C4-2B (cell line): ENCODE data around the gene DNMT3B.

Source experiments
- H3K27ac ChIP-seq: fragments of 450-650 bp; 2 replicates; pipeline ENCODE4 v1.5.1; 2017
- ZFX ChIP-seq: fragments of 450-650 bp; IDR thresholded peaks from 2 replicates; pipeline ENCODE4 v1.6.1; 2017
- TF ChIP-seq, protein P1 (sequence below): fragments of 450-650 bp; conservative IDR thresholded peaks from 2 replicates; pipeline ENCODE4 v1.5.1; 2017; ENCODE audit warnings: mild to moderate bottlenecking

The DNMT3B gene

GRCh38 chr20:32834972-32835371 lies 72.8 kb downstream of the DNMT3B start:
- TF ChIP-seq, protein P1, sequence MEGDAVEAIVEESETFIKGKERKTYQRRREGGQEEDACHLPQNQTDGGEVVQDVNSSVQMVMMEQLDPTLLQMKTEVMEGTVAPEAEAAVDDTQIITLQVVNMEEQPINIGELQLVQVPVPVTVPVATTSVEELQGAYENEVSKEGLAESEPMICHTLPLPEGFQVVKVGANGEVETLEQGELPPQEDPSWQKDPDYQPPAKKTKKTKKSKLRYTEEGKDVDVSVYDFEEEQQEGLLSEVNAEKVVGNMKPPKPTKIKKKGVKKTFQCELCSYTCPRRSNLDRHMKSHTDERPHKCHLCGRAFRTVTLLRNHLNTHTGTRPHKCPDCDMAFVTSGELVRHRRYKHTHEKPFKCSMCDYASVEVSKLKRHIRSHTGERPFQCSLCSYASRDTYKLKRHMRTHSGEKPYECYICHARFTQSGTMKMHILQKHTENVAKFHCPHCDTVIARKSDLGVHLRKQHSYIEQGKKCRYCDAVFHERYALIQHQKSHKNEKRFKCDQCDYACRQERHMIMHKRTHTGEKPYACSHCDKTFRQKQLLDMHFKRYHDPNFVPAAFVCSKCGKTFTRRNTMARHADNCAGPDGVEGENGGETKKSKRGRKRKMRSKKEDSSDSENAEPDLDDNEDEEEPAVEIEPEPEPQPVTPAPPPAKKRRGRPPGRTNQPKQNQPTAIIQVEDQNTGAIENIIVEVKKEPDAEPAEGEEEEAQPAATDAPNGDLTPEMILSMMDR, result no peak
- no peak for TF ChIP-seq ZFX
- no peak overlapping the region for H3K27ac ChIP-seq

- TF ChIP-seq, protein P1, result no peak
- TF ChIP-seq ZFX, result no peak
- no peak overlapping the region for H3K27ac ChIP-seq
Measured at GRCh38 chr20:32837157-32837556, 75.0 kb downstream of the DNMT3B start.

GRCh38 chr20:32839227-32839981 lies 77.2 kb downstream of the DNMT3B start:
- no peak overlapping the region for H3K27ac ChIP-seq
- TF ChIP-seq, protein P1, result no peak
- TF ChIP-seq ZFX, result 0 out of 2 replicates have a peak, but pooled peaks have one; percentile 19

DNA sequence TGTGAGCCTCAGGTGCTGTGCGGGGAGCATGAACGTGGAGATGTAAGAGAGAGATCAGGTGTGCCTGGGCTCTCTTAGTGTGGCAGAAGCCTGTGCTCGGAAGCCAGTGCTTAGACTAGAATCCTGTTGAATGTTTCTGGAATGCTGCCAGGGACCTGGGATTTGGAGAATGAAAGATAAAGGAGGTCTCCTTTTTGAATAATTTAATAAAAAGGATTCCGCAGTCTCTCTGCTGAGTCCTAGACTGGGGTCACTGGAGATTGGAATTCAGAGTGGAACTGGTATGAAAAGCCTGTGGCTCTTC lies 77.7 kb downstream of the DNMT3B start:
- H3K27ac ChIP-seq, result no peak overlapping the region
- TF ChIP-seq, protein P1, result no peak
- TF ChIP-seq ZFX, result no peak

GRCh38 chr20:32841174-32841573 lies 79.0 kb downstream of the DNMT3B start:
- TF ChIP-seq ZFX, result no peak
- TF ChIP-seq, protein P1, result no peak
- H3K27ac ChIP-seq, result no peak overlapping the region

- H3K27ac ChIP-seq, result no peak overlapping the region
- TF ChIP-seq, protein P1, result no peak
- TF ChIP-seq ZFX, result no peak
Measured at GRCh38 chr20:32841632-32842031, 79.4 kb downstream of the DNMT3B start.

DNA sequence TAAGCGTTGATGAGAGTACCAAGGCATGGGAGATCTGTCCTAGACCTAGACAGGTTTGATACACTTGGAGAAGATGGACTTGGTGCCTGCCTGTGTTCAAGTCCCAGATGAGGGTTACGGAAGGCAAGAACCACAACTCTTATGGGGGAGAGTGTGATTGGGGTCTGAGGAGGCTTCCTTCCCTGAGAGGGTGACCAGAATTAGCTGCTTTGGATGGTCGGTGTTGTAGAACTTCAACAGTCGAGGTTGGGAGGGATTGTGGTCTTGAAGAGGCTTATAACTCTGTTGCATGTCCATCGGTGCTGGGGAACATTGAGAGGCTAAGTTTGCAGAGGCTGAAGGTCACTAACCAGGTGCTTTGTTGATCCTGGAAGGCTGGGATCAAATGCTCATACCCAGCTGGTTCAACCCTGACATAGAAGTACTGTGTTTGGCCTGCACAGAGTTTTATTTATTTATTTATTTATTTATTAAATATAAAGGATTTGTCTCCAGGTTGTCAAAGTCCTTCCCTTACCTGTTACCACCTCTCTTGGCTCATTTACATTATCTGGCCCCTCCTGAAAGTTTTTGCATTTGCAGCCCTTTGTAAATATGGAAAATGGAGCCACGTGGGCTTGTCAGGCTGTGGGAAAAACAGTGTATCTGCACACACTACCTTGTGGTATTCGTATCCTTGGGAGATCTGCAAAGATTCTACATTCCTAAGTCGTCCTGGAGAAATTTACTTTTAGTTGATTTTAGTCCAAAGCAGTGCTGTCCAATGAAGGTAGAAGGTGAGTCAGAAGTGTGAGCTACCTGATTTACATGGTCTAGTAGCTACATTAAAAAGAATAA lies 80.7 kb downstream of the DNMT3B start:
- no peak overlapping the region for H3K27ac ChIP-seq
- TF ChIP-seq, protein P1, result no peak
- no peak for TF ChIP-seq ZFX
